IMR-90 (cell line): Measurements from ENCODE around the gene ENPP6.

Experiments used
- BHLHE40 ChIP-seq: fragments of 150-350 bp; IDR thresholded peaks from 2 replicates; pipeline ENCODE4 v1.6.1; 2016; ENCODE audit warnings: mild to moderate bottlenecking, low read depth, low read length
- CHD1 ChIP-seq: IDR thresholded peaks from 2 replicates; pipeline ENCODE4 v1.6.1; 2012; ENCODE audit warnings: low read depth, low read length, improper control_type of control experiment
- CTCF ChIP-seq: conservative IDR thresholded peaks from 2 replicates; pipeline ENCODE4 v1.5.1; 2012; ENCODE audit warnings: mild to moderate bottlenecking, low read depth, low read length, improper control_type of control experiment
- MAFK ChIP-seq: IDR thresholded peaks from 2 replicates; pipeline ENCODE4 v1.6.1; 2012; ENCODE audit warnings: low read depth, low read length, improper control_type of control experiment
- MXI1 ChIP-seq: IDR thresholded peaks from 2 replicates; pipeline ENCODE4 v1.6.1; 2012; ENCODE audit warnings: low read depth, mild to moderate bottlenecking, low read length, moderate library complexity, borderline replicate concordance
- POLR2A ChIP-seq: IDR thresholded peaks from 2 replicates; pipeline ENCODE4 v1.6.1; 2012; ENCODE audit warnings: mild to moderate bottlenecking, low read depth, low read length
- RAD21 ChIP-seq: IDR thresholded peaks from 2 replicates; pipeline ENCODE4 v1.6.1; 2012; ENCODE audit warnings: low read length, improper control_type of control experiment
- RFX5 ChIP-seq: IDR thresholded peaks from 2 replicates; pipeline ENCODE4 v1.8.0; 2012; ENCODE audit warnings: low read depth, mild to moderate bottlenecking, low read length, moderate library complexity
- USF2 ChIP-seq: fragments of 150-350 bp; IDR thresholded peaks from 2 replicates; pipeline ENCODE4 v1.6.1; 2017; ENCODE audit warnings: mild to moderate bottlenecking, antibody characterized with exemption, low read length, low read depth

- TF ChIP-seq USF2 (no peak), BHLHE40 (no peak), CTCF (no peak), RFX5 (no peak), MAFK (no peak), RAD21 (no peak), CHD1 (no peak), POLR2A (no peak), MXI1 (no peak)
Observed at GRCh38 chr4:184039963-184040383, 177.7 kb downstream of the ENPP6 start.
